K562 (cell line): ENCODE results near the gene PRCP. TPM values are rescaled to one million over a fixed set of nuclear protein-coding genes. Genes with fewer than 3 reads are reported as not detected.

Experiments used
- ARID1B ChIP-seq: fragments of 450-650 bp; IDR thresholded peaks from 2 replicates; pipeline ENCODE4 v1.6.1; 2016; ENCODE audit warnings: antibody characterized with exemption, mild to moderate bottlenecking, inconsistent platforms
- CBFA2T3 ChIP-seq: fragments of 450-650 bp; IDR thresholded peaks from 2 replicates; pipeline ENCODE4 v1.6.1; 2017
- MBD1 ChIP-seq: fragments of 250-450 bp; sonication (Bioruptor Pico); IDR thresholded peaks from 2 replicates; pipeline ENCODE4 v1.8.0; 2022; ENCODE audit warnings: inconsistent platforms
- NR1H2 ChIP-seq: sonication (generic); formaldehyde crosslinking; IDR thresholded peaks from 2 replicates; pipeline ENCODE4 v1.4.0; 2020; ENCODE audit warnings: mild to moderate bottlenecking, missing genetic modification reagents
- SPI1 ChIP-seq: IDR thresholded peaks from 2 replicates; pipeline ENCODE4 v1.6.1; 2011; ENCODE audit warnings: low read depth, low read length, control low read depth, borderline replicate concordance
- ZBTB9 ChIP-seq: fragments of 450-650 bp; formaldehyde crosslinking; IDR thresholded peaks from 2 replicates; pipeline ENCODE4 v1.4.0; 2020; ENCODE audit warnings: mild to moderate bottlenecking, moderate library complexity
- polyA plus RNA-seq, 8 experiments: library from polyadenylated mRNA; depleted of rRNA in 4 of 8; stranded (reverse) in 5 of 8; unstranded in 3 of 8; fragments of >200 nt; fragmentation: Nextera tagmentation in 2 of 8; fragmentation: Illumina TruSeq in 1 of 8; extraction: Ambion mirVana in 2 of 8; extraction: Trizol in 1 of 8; gene quantifications; 2 replicates each; pipeline versions ENCODE4 v1.2.1 to v1.2.3, GENCODE V29; 2011 to 2014; ENCODE audit warnings: inconsistent platforms in 1 of 8, missing spikeins in 1 of 8
- total RNA-seq, 7 experiments: library from RNA; depleted of rRNA in 6 of 7; stranded (reverse); fragments of >200 nt in 6 of 7; fragmentation: Illumina TruSeq in 2 of 7; extraction: Trizol in 2 of 7; gene quantifications; 2 replicates each; pipeline versions ENCODE4 v1.2.1 to v1.2.3, GENCODE V29; 2011 to 2021; ENCODE audit warnings: low replicate concordance in 1 of 7
- TF ChIP-seq, protein P1 (sequence below), 2 experiments: fragments of 450-650 bp in 1 of 2; sonication (generic) in 1 of 2; formaldehyde crosslinking in 1 of 2; IDR thresholded peaks; 2 replicates each; pipeline versions ENCODE4 v1.7.1 to v1.9.0; 2016 to 2022; ENCODE audit warnings: inconsistent platforms in 1 of 2, mild to moderate bottlenecking in 1 of 2, missing genetic modification reagents in 1 of 2
- TF ChIP-seq, protein P2 (sequence below), 2 experiments: IDR thresholded peaks in 1 of 2; conservative IDR thresholded peaks in 1 of 2; 2 replicates each; pipeline ENCODE4 v1.6.1; 2016; ENCODE audit warnings: low read depth in 2 of 2, mild to moderate bottlenecking in 1 of 2, missing compliant biosample characterization in 1 of 2, missing genetic modification characterization in 1 of 2, moderate library complexity in 1 of 2

The PRCP gene
- total and polyA plus RNA-seq, 9 of the 15 experiments (the other 6 are each of a cell fraction or from before 2014, with no cell fraction given) = 9.5 to 43.1 (median 23.2) TPM

DNA sequence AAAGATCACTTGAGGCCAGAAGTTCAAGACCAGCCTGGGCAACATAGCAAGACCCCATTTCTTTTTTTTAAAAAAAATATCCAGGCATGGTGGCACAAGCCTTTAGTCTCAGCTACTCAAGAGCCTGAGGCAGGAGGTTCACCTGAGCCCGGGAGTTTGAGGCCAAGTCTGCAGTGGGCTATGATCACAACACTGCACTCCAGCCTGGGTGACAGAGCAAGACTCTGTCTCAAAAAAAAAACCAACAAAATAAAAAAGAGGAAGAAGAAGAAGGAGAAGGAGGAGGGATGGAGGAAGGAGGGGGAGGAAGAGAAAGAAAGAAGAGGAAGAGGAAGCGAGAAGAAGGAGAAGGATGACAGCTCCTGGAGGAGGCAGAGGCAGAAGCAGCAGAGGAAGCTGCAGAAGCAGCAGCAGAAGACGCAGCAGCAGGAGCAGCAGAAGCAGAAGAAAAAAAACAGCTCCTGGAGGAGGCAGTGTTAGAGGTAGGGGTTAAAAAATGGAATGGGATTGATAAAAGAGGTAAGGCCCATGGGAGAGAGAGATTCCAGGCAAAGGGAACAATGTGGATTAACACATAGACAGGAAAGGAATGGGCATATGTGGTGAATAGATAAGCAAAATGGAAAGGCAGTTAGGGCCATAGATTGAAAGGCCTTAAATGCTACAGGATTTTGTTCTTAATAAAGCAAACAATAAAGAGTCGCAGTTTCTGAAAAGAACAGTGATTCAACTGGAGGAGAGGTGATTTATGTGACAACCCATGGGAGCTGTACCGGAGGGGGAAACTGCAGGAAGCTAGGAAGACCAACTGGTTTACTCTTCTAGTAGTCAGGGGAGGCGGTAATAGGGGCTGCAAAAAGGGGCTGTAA, 10.9 kb downstream of the PRCP start (continued):
- TF ChIP-seq, protein P1, sequence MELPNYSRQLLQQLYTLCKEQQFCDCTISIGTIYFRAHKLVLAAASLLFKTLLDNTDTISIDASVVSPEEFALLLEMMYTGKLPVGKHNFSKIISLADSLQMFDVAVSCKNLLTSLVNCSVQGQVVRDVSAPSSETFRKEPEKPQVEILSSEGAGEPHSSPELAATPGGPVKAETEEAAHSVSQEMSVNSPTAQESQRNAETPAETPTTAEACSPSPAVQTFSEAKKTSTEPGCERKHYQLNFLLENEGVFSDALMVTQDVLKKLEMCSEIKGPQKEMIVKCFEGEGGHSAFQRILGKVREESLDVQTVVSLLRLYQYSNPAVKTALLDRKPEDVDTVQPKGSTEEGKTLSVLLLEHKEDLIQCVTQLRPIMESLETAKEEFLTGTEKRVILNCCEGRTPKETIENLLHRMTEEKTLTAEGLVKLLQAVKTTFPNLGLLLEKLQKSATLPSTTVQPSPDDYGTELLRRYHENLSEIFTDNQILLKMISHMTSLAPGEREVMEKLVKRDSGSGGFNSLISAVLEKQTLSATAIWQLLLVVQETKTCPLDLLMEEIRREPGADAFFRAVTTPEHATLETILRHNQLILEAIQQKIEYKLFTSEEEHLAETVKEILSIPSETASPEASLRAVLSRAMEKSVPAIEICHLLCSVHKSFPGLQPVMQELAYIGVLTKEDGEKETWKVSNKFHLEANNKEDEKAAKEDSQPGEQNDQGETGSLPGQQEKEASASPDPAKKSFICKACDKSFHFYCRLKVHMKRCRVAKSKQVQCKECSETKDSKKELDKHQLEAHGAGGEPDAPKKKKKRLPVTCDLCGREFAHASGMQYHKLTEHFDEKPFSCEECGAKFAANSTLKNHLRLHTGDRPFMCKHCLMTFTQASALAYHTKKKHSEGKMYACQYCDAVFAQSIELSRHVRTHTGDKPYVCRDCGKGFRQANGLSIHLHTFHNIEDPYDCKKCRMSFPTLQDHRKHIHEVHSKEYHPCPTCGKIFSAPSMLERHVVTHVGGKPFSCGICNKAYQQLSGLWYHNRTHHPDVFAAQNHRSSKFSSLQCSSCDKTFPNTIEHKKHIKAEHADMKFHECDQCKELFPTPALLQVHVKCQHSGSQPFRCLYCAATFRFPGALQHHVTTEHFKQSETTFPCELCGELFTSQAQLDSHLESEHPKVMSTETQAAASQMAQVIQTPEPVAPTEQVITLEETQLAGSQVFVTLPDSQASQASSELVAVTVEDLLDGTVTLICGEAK (IDR thresholded peaks at IDR 0.05) = peak; percentile 59; the same call in 1 of the 2 replicates
- TF ChIP-seq, protein P1 (CRISPR knock-in tag; IDR thresholded peaks at IDR 0.05) = no peak
- TF ChIP-seq ZBTB9 (CRISPR knock-in tag) (no peak), CBFA2T3 (peak; percentile 63), SPI1 (0 out of 2 replicates have a peak, but pooled peaks have one; percentile 43), MBD1 (no peak), ARID1B (peak; percentile 55), NR1H2 (CRISPR knock-in tag) (no peak)
- TF ChIP-seq, protein P2, sequence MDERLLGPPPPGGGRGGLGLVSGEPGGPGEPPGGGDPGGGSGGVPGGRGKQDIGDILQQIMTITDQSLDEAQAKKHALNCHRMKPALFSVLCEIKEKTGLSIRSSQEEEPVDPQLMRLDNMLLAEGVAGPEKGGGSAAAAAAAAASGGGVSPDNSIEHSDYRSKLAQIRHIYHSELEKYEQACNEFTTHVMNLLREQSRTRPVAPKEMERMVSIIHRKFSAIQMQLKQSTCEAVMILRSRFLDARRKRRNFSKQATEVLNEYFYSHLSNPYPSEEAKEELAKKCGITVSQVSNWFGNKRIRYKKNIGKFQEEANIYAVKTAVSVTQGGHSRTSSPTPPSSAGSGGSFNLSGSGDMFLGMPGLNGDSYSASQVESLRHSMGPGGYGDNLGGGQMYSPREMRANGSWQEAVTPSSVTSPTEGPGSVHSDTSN (CRISPR knock-in tag; IDR thresholded peaks at IDR 0.05; ENCODE audit: low read depth) = no peak
- TF ChIP-seq, protein P2 (tag; conservative IDR thresholded peaks at IDR 0.05; ENCODE audit: low read depth) = peak; percentile 69
